Activated CD4-positive, alpha-beta memory T cell treated with anti-CD3 and anti-CD28 coated beads, Interleukin-2, amount 10 ng/mL, durations not matched to agents 7 days and 5 days (primary cell): ENCODE data around the gene FAH. TPM values are rescaled to one million over a fixed set of nuclear protein-coding genes. Genes with fewer than 3 reads are reported as not detected.
A peak's percentile ranks its signal among the peaks of the same experiment; 100 is the strongest.

Source experiments
- CTCF ChIA-PET: fragments of 350-600 bp; sonication (Branson Sonifier 250); formaldehyde crosslinking; loops from one replicate; lab custom pipeline; 2021; ENCODE audit warnings: antibody characterized with exemption, inconsistent platforms; lab: Charles Lee
- POLR2A ChIA-PET: fragments of 350-600 bp; sonication (Branson Sonifier 250); formaldehyde crosslinking; loops from one replicate; lab custom pipeline; 2021; ENCODE audit warnings: antibody characterized with exemption; lab: Charles Lee
- DNase-seq: peaks from one replicate; pipeline ENCODE4 v3.0.0-alpha.2; 2020
- H3K27ac Mint-ChIP-seq: one replicate; pipeline ENCODE4 v1.8.0; 2021; ENCODE audit warnings: mild to moderate bottlenecking, mixed read lengths
- H3K27me3 Mint-ChIP-seq: one replicate; pipeline ENCODE4 v1.8.0; 2021; ENCODE audit warnings: mixed read lengths
- H3K36me3 Mint-ChIP-seq: one replicate; pipeline ENCODE4 v1.8.0; 2021; ENCODE audit warnings: low read depth, mixed read lengths
- H3K4me1 Mint-ChIP-seq: one replicate; pipeline ENCODE4 v1.8.0; 2021; ENCODE audit warnings: mixed read lengths
- H3K4me3 Mint-ChIP-seq: one replicate; pipeline ENCODE4 v1.8.0; 2021; ENCODE audit warnings: mild to moderate bottlenecking, mixed read lengths
- H3K9me3 Mint-ChIP-seq: one replicate; pipeline ENCODE4 v1.8.0; 2021; ENCODE audit warnings: mixed read lengths
- total RNA-seq, 2 experiments: library from RNA; stranded (reverse); gene quantifications; one replicate each; pipeline ENCODE4 v1.2.3, GENCODE V29; 2021

FAH gene
- total RNA-seq, 2 experiments from 2014 or later = 42.5 to 43.6 TPM

GRCh38 chr15:80163897-80164296 is 11.1 kb downstream of the FAH start:
- CTCF ChIA-PET = no interaction called here
- Mint-ChIP-seq H3K36me3 (peaks cover 53% of the 10 kb centered on the region), H3K4me3 (no peak overlapping the region), H3K27me3 (no peaks in the 10 kb centered on the region), H3K9me3 (no peaks in the 10 kb centered on the region), H3K4me1 (peaks cover 27% of the 10 kb centered on the region), H3K27ac (no peak overlapping the region)
- DNase-seq = no peak
- POLR2A ChIA-PET = no interaction called here

DNA sequence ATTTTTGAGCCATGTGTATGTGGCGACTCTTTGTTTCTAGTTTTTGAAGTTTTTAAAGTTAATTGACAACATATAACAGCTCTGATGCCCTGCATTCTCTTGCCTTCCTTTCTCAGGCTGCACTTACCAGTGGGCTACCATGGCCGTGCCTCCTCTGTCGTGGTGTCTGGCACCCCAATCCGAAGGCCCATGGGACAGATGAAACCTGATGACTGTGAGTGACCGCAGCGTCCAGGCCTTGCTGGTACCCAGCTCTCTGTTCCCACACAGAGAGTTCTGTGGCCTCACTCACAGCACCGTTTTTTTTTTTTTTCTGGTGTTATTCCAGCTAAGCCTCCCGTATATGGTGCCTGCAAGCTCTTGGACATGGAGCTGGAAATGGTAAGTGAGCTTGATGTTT is 15.1 kb downstream of the FAH start:
- ChIA-PET POLR2A (no interaction called here), CTCF (no interaction called here)
- no peaks in the 10 kb centered on the region for H3K4me1 Mint-ChIP-seq
- no peak overlapping the region for H3K27ac Mint-ChIP-seq
- peaks cover 23% of the 10 kb centered on the region for H3K36me3 Mint-ChIP-seq
- no peak overlapping the region for H3K4me3 Mint-ChIP-seq
- H3K27me3 Mint-ChIP-seq = no peaks in the 10 kb centered on the region
- no peaks in the 10 kb centered on the region for H3K9me3 Mint-ChIP-seq
- no peak for DNase-seq

- H3K27me3 Mint-ChIP-seq = no peaks in the 10 kb centered on the region
- no peaks in the 10 kb centered on the region for H3K9me3 Mint-ChIP-seq
- H3K4me3 Mint-ChIP-seq = no peak overlapping the region
- ChIA-PET POLR2A (no interaction called here), CTCF (no interaction called here)
- H3K27ac Mint-ChIP-seq = no peak overlapping the region
- DNase-seq = no peak
- H3K36me3 Mint-ChIP-seq = peaks cover 20% of the 10 kb centered on the region
- no peaks in the 10 kb centered on the region for H3K4me1 Mint-ChIP-seq
Measured at GRCh38 chr15:80168421-80168820, 15.6 kb downstream of the FAH start.

GRCh38 chr15:80169768-80170357 is 17.1 kb downstream of the FAH start:
- POLR2A ChIA-PET = no interaction called here
- CTCF ChIA-PET = no interaction called here

GRCh38 chr15:80170596-80170995 is 17.8 kb downstream of the FAH start:
- no peaks in the 10 kb centered on the region for H3K9me3 Mint-ChIP-seq
- ChIA-PET POLR2A (no interaction called here), CTCF (no interaction called here)
- H3K36me3 Mint-ChIP-seq = peaks cover 9% of the 10 kb centered on the region
- no peaks in the 10 kb centered on the region for H3K4me1 Mint-ChIP-seq
- H3K27ac Mint-ChIP-seq = no peak overlapping the region
- no peak for DNase-seq
- H3K27me3 Mint-ChIP-seq = no peaks in the 10 kb centered on the region
- no peak overlapping the region for H3K4me3 Mint-ChIP-seq

More at GRCh38 chr15:80169768-80170357, 17.1 kb downstream of the FAH start:
- Mint-ChIP-seq H3K4me3 (no peak overlapping the region), H3K27ac (no peak overlapping the region), H3K9me3 (no peaks in the 10 kb centered on the region), H3K27me3 (no peaks in the 10 kb centered on the region), H3K4me1 (no peaks in the 10 kb centered on the region), H3K36me3 (peaks cover 9% of the 10 kb centered on the region)
- no peak for DNase-seq

DNA sequence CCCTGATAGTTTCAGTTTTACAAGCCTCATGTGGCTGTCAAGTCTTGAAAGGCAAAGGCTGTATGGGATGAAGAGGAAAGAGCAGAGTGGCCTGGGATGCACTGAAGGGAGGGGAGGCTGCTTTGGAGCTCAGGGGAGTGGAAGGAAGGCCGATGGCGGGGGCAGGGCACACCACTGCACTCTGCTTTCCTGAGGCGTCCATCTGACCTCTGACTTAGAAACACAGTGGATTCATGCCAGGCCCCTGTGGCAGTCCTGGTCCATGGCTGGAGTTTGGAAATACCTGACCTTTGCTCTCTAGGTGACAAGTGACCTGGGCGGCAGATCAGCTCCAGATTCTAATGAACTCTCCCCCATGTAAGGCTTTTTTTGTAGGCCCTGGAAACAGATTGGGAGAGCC is 19.0 kb downstream of the FAH start:
- ChIA-PET POLR2A (interaction anchor here (1.4 kb wide), 1 partner anchor 18 kb away, joined by 4 read pairs; no protein-coding TSS in a partner anchor), CTCF (interaction anchor here (0.5 to 2.9 kb wide), 10 partner anchors 12 to 791 kb away, joined by 3 to 17 read pairs (median 4); partner anchors contain the start of gene ZFAND6)
- Mint-ChIP-seq H3K27me3 (no peaks in the 10 kb centered on the region), H3K27ac (no peak overlapping the region), H3K36me3 (peaks cover 14% of the 10 kb centered on the region), H3K4me3 (no peak overlapping the region), H3K9me3 (no peaks in the 10 kb centered on the region), H3K4me1 (no peaks in the 10 kb centered on the region)
- no peak for DNase-seq

DNA sequence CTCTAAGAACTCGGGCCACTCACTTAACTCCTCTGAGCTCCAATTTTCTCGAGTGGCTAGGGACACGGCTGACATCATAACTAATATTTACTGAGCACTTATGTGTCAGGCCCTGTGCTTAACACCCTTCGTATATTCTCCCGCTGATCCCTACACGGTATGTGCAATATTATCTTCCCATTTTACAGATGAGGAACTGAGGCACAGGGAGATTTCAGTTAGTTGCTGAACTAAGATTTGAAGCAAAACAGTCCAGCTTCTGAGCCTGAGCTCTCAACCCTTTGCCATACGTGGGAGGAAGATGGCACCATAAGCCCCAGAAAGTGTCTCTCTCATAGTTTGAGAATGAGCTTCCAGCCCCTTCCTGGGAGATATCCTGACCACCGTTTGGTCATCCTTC is 19.6 kb downstream of the FAH start:
- no peaks in the 10 kb centered on the region for H3K4me1 Mint-ChIP-seq
- no peaks in the 10 kb centered on the region for H3K27me3 Mint-ChIP-seq
- H3K27ac Mint-ChIP-seq = no peak overlapping the region
- CTCF ChIA-PET = interaction anchor here (0.8 to 2.9 kb wide), 12 partner anchors 12 to 792 kb away, joined by 3 to 17 read pairs (median 4); partner anchors contain the start of gene ZFAND6
- peaks cover 18% of the 10 kb centered on the region for H3K36me3 Mint-ChIP-seq
- H3K9me3 Mint-ChIP-seq = no peaks in the 10 kb centered on the region
- POLR2A ChIA-PET = interaction anchor here (1.4 kb wide), 1 partner anchor 19 kb away, joined by 4 read pairs; no protein-coding TSS in a partner anchor
- H3K4me3 Mint-ChIP-seq = no peak overlapping the region
- no peak for DNase-seq

- H3K36me3 Mint-ChIP-seq = peaks cover 23% of the 10 kb centered on the region
- no peaks in the 10 kb centered on the region for H3K27me3 Mint-ChIP-seq
- DNase-seq = peak; percentile 78
- no peaks in the 10 kb centered on the region for H3K9me3 Mint-ChIP-seq
- ChIA-PET CTCF (interaction anchor here (0.7 to 2.9 kb wide), 16 partner anchors 10 to 793 kb away, joined by 3 to 17 read pairs (median 4); partner anchors contain the start of gene ZFAND6), POLR2A (no interaction called here)
- H3K27ac Mint-ChIP-seq = no peak overlapping the region
- no peak overlapping the region for H3K4me3 Mint-ChIP-seq
- no peaks in the 10 kb centered on the region for H3K4me1 Mint-ChIP-seq
Measured at GRCh38 chr15:80173022-80173759, 20.4 kb downstream of the FAH start.

GRCh38 chr15:80174017-80174746 is 21.4 kb downstream of the FAH start:
- ChIA-PET CTCF (interaction anchor here (0.7 to 2.9 kb wide), 11 partner anchors 11 to 794 kb away, joined by 3 to 17 read pairs (median 5); no protein-coding TSS in a partner anchor), POLR2A (no interaction called here)
- Mint-ChIP-seq H3K4me1 (no peaks in the 10 kb centered on the region), H3K9me3 (no peaks in the 10 kb centered on the region), H3K27me3 (no peaks in the 10 kb centered on the region), H3K36me3 (peaks cover 26% of the 10 kb centered on the region), H3K27ac (no peak overlapping the region), H3K4me3 (no peak overlapping the region)
- DNase-seq = no peak

DNA sequence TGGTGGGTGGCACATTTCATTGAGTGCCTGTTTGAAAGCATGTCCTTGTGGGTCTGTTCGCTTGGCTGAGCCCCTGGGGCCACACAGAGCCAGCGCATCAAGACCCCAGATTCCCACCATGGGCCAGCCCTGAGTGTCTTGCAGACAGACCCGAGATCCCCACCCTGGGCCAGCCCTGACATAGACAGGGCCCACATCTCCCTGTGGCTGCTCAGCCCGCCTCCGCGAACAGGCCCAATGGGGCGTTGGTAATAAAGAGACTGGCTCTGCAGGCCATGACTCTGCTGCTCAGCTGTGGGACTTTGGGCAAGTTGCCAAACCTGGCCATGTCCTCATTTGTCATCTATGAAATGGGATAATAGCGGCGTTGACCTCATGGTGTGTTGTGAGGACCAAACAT is 22.6 kb downstream of the FAH start:
- Mint-ChIP-seq H3K4me1 (no peaks in the 10 kb centered on the region), H3K27me3 (no peaks in the 10 kb centered on the region), H3K27ac (no peak overlapping the region), H3K9me3 (no peaks in the 10 kb centered on the region), H3K4me3 (no peak overlapping the region), H3K36me3 (peaks cover 25% of the 10 kb centered on the region)
- CTCF ChIA-PET = interaction anchor here (0.9 kb wide), 1 partner anchor 10 kb away, joined by 4 read pairs; no protein-coding TSS in a partner anchor
- DNase-seq = no peak
- POLR2A ChIA-PET = no interaction called here

- H3K4me3 Mint-ChIP-seq = no peak overlapping the region
- CTCF ChIA-PET = interaction anchor here (0.6 to 1.5 kb wide), 3 partner anchors 11 to 773 kb away, joined by 4 to 5 read pairs (median 4); no protein-coding TSS in a partner anchor
- H3K27ac Mint-ChIP-seq = no peak overlapping the region
Measured at GRCh38 chr15:80176443-80176842, 23.6 kb downstream of the FAH start.

DNA sequence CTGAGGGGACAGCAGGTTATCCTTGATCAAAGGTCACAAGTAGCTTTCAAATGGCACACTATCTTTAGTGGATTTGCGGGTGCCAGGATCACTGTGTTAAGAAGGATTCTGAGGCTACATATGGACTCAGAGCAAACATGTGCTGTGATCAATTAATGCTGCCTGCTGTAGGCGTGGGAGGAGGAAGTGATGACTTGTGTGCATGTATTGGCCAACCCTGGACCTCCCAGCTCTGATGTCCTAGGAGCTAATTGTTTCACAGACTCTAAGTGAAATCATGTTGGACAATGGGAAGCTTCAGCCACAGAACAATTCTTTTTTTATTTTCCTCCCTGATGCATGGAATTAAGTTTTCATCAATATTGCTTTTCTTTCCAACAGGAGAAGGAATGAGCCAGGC is 24.4 kb downstream of the FAH start:
- DNase-seq = no peak
- CTCF ChIA-PET = interaction anchor here (0.6 to 1.5 kb wide), 2 partner anchors 16 to 774 kb away, joined by 4 to 5 read pairs; no protein-coding TSS in a partner anchor
- POLR2A ChIA-PET = no interaction called here
- Mint-ChIP-seq H3K27ac (no peak overlapping the region), H3K36me3 (peaks cover 20% of the 10 kb centered on the region), H3K27me3 (no peaks in the 10 kb centered on the region), H3K4me1 (no peaks in the 10 kb centered on the region), H3K9me3 (no peaks in the 10 kb centered on the region), H3K4me3 (no peak overlapping the region)

More at GRCh38 chr15:80176443-80176842, 23.6 kb downstream of the FAH start:
- H3K27me3 Mint-ChIP-seq = no peaks in the 10 kb centered on the region
- H3K4me1 Mint-ChIP-seq = no peaks in the 10 kb centered on the region
- H3K36me3 Mint-ChIP-seq = peaks cover 20% of the 10 kb centered on the region
- POLR2A ChIA-PET = no interaction called here
- no peak for DNase-seq
- no peaks in the 10 kb centered on the region for H3K9me3 Mint-ChIP-seq
